Kidney (tissue), 14 donors: Measurements from ENCODE around the gene DIPK1B. TPM values are rescaled to one million over a fixed set of nuclear protein-coding genes. Genes with fewer than 3 reads are reported as not detected.

Source experiments
- DNase-seq, 5 donors: peaks; one replicate each; pipeline ENCODE4 v3.0.0-alpha.2; 2013 to 2020
- FAIRE-seq: peaks from 2 replicates; lab custom pipeline; 2012; peaks lifted over from hg19 to GRCh38; lab: Jason Lieb, UNC
- H3K27ac ChIP-seq, 2 donors: one replicate each; pipeline ENCODE4 v1.7.0; 2013; ENCODE audit warnings: low read depth in 2 of 2, low read length in 2 of 2, inconsistent platforms in 1 of 2
- H3K27me3 ChIP-seq: one replicate; pipeline ENCODE4 v1.7.1; 2013; ENCODE audit warnings: low read length, inconsistent platforms; ENCODE audit not compliant: control insufficient read depth, insufficient read depth
- H3K36me3 ChIP-seq, 3 donors: one replicate each; pipeline versions ENCODE4 v1.7.0 to v1.7.1; 2013; ENCODE audit warnings: low read length in 3 of 3, control low read depth in 1 of 3, inconsistent platforms in 1 of 3; ENCODE audit not compliant: insufficient read depth in 3 of 3, control insufficient read depth in 2 of 3
- H3K4me1 ChIP-seq, 3 donors: one replicate each; pipeline versions ENCODE4 v1.7.0 to v1.7.1; 2013; ENCODE audit warnings: low read length in 3 of 3, inconsistent platforms in 1 of 3, low read depth in 1 of 3; ENCODE audit not compliant: control insufficient read depth in 2 of 3, insufficient read depth in 2 of 3
- H3K4me3 ChIP-seq, 3 donors: one replicate each; pipeline versions ENCODE4 v1.7.0 to v1.8.1; 2013; ENCODE audit warnings: low read length in 3 of 3, control low read depth in 1 of 3, inconsistent platforms in 1 of 3
- H3K9ac ChIP-seq, 3 donors: one replicate each; pipeline versions ENCODE4 v1.7.0 to v1.7.1; 2013; ENCODE audit warnings: low read length in 3 of 3, control low read depth in 1 of 3, inconsistent platforms in 1 of 3
- H3K9me3 ChIP-seq, 3 donors: one replicate each; pipeline versions ENCODE4 v1.7.0 to v1.7.1; 2013; ENCODE audit warnings: low read length in 3 of 3, control low read depth in 1 of 3, inconsistent platforms in 1 of 3; ENCODE audit not compliant: control insufficient read depth in 2 of 3, insufficient read depth in 1 of 3
- intact Hi-C: fragments of 100-400 bp; cut with DNase I; formaldehyde crosslinking; loops from one replicate; pipeline ENCODE4 v1.11.1; 2022
- polyA plus RNA-seq: library from polyadenylated mRNA; stranded (reverse); fragments of 350-450 nt; fragmentation: Illumina TruSeq; extraction: RNeasy Lipid Tissue Mini Kit (QIAGEN cat#74804); gene quantifications from one replicate; pipeline ENCODE4 v1.2.3, GENCODE V29; 2014; ENCODE audit warnings: low read depth, low replicate concordance; ENCODE audit not compliant: insufficient read depth
- total RNA-seq: library from RNA; stranded (reverse); fragmentation: NEBNext Ultra II Directional; extraction: Animal tissue kit (Norgen Biotek cat#: 25700); gene quantifications from one replicate; pipeline ENCODE4 v1.2.1, GENCODE V29; 2021
- TF ChIP-seq, protein P1 (sequence below): IDR thresholded peaks from 3 replicates; pipeline ENCODE4 v1.5.1; 2012; ENCODE audit warnings: mild to moderate bottlenecking, moderate library complexity, borderline replicate concordance; ENCODE audit not compliant: insufficient read depth; ENCODE audit errors: extremely low read depth
- donor health status: control.
- donor health status: control.
- donor health status: control.
- donor health status: control.
- donor health status: control.
- donor health status: DM: yes; HTN: yes; CAD: no.
- donor health status: Normal renal cell carcinoma (clear cell type).

DIPK1B gene
- total and polyA plus RNA-seq, 2 donors from 2014 or later: 7.5 to 22.6 TPM

DNA sequence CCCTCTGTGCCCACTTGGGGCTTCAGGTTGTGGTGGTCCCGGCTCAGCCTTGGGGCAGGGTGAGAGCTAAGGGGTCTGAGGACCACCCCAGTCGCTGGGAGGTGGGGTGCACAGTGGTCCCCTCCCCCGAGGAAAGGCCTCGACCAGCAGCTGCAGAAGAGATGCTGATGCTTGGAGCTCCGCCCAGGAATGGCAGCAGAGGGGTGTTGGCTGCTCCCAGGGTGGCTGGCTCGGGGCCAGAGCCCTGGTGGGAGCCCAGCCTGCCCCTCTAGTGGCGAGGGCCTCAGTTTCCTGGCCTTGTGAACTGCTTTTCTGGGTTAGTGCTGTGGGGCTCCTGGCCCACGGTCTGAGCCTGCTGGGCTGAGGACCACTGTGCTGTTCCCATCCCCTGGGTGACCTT, 1.2 kb downstream of the DIPK1B start:
- intact Hi-C loops: no loop called here
- Histone ChIP-seq H3K4me3 (peak overlapping the region in 1 of 3 donors; percentile 53), H3K9me3 (no peaks in the 10 kb centered on the region), H3K4me1 (peaks cover 0 to 24% (median 5%) of the 10 kb centered on the region in 3 donors), H3K27me3 (no peaks in the 10 kb centered on the region), H3K9ac (no peak overlapping the region), H3K27ac (peak overlapping the region; percentile 43 to 53), H3K36me3 (no peaks in the 10 kb centered on the region)
- TF ChIP-seq, protein P1, sequence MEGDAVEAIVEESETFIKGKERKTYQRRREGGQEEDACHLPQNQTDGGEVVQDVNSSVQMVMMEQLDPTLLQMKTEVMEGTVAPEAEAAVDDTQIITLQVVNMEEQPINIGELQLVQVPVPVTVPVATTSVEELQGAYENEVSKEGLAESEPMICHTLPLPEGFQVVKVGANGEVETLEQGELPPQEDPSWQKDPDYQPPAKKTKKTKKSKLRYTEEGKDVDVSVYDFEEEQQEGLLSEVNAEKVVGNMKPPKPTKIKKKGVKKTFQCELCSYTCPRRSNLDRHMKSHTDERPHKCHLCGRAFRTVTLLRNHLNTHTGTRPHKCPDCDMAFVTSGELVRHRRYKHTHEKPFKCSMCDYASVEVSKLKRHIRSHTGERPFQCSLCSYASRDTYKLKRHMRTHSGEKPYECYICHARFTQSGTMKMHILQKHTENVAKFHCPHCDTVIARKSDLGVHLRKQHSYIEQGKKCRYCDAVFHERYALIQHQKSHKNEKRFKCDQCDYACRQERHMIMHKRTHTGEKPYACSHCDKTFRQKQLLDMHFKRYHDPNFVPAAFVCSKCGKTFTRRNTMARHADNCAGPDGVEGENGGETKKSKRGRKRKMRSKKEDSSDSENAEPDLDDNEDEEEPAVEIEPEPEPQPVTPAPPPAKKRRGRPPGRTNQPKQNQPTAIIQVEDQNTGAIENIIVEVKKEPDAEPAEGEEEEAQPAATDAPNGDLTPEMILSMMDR: no peak
- FAIRE-seq: no peak
- DNase-seq: no peak

DNA sequence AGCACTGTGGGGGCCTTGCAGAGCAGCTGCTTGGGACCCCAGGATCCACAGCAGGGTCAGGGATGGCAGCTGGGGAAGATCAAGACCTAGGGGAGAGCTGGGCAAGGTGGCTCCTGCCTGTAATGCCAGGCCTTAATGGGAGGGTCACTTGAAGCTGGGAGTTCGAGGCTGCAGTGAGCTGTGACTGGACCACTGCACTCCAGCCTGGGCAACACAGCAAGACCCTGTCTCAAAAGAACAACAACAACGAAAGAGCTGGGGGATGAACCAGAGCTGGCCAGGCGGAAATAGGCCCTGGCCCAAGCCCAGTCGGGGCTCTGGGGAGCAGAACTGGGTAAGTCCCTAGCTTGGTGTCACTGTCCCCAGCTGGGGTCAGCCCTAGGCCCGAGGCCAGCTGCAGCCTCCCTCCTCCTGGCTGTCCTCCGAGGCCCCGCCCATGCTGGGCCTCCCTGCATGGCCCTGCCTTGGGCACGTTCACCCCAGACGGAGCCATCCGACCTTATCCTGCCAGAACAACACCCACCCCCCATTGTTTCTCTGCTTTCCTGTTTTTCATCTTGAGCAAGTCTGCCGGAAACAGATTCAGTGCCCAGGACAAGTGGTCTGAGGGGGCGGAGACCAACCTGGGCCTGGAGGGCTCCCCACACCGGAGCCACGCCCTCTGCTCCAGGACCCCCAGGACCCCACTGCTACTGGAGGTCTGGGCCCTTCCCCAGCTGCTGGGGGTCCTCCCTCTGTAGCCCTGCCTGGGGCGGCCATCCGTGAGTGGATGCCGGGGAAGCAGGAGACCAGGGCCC, 1.9 kb downstream of the DIPK1B start:
- Histone ChIP-seq H3K4me3 (no peak overlapping the region), H3K9me3 (no peaks in the 10 kb centered on the region), H3K27ac (peak overlapping the region; percentile 57 to 67), H3K36me3 (no peaks in the 10 kb centered on the region), H3K4me1 (peaks cover 0 to 27% (median 6%) of the 10 kb centered on the region in 3 donors), H3K27me3 (no peaks in the 10 kb centered on the region), H3K9ac (no peak overlapping the region)
- intact Hi-C loops: no loop called here
- TF ChIP-seq, protein P1: no peak
- no peak for FAIRE-seq
- peak in 2 of 5 donors; percentile 61 to 89 for DNase-seq

DNA sequence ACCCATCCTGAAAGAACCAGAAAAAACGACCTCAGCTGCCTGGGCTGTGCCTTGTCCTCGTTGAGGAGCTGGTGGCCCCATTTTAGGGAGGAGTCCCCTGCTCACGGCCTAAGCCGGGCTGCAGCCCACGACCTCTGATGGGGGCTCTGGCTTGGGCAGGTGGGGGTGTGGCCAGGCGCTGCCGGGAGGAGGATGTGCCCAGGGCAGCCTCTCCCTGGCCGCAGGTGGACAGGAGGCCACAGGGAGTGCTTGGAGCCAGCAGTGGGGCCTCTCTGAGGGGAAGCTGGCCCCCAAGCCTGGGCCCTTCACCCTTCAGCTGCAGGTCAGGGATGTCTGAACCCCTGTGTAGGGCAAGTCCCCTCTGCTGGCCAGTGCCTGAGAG, 2.5 kb downstream of the DIPK1B start:
- Histone ChIP-seq H3K9ac (no peak overlapping the region), H3K4me1 (peaks cover 0 to 29% (median 6%) of the 10 kb centered on the region in 3 donors), H3K4me3 (no peak overlapping the region), H3K27ac (peak overlapping the region; percentile 57 to 67), H3K27me3 (no peaks in the 10 kb centered on the region), H3K9me3 (no peaks in the 10 kb centered on the region), H3K36me3 (no peaks in the 10 kb centered on the region)
- DNase-seq (no peak), FAIRE-seq (no peak)
- TF ChIP-seq, protein P1: no peak
- intact Hi-C loops: no loop called here
